ENCODE results near the gene PDXK. TPM values are rescaled to one million over a fixed set of nuclear protein-coding genes. Genes with fewer than 3 reads are reported as not detected.

PDXK gene
- total and polyA plus RNA-seq, 10 of the 15 experiments (the other 5 are each of a cell fraction or from before 2014, with no cell fraction given): 3.7 to 141 (median 60.0) TPM

GRCh38 chr21:43766734-43767497 is 48.0 kb downstream of the PDXK start (continued):
- TF ChIP-seq, protein P1, sequence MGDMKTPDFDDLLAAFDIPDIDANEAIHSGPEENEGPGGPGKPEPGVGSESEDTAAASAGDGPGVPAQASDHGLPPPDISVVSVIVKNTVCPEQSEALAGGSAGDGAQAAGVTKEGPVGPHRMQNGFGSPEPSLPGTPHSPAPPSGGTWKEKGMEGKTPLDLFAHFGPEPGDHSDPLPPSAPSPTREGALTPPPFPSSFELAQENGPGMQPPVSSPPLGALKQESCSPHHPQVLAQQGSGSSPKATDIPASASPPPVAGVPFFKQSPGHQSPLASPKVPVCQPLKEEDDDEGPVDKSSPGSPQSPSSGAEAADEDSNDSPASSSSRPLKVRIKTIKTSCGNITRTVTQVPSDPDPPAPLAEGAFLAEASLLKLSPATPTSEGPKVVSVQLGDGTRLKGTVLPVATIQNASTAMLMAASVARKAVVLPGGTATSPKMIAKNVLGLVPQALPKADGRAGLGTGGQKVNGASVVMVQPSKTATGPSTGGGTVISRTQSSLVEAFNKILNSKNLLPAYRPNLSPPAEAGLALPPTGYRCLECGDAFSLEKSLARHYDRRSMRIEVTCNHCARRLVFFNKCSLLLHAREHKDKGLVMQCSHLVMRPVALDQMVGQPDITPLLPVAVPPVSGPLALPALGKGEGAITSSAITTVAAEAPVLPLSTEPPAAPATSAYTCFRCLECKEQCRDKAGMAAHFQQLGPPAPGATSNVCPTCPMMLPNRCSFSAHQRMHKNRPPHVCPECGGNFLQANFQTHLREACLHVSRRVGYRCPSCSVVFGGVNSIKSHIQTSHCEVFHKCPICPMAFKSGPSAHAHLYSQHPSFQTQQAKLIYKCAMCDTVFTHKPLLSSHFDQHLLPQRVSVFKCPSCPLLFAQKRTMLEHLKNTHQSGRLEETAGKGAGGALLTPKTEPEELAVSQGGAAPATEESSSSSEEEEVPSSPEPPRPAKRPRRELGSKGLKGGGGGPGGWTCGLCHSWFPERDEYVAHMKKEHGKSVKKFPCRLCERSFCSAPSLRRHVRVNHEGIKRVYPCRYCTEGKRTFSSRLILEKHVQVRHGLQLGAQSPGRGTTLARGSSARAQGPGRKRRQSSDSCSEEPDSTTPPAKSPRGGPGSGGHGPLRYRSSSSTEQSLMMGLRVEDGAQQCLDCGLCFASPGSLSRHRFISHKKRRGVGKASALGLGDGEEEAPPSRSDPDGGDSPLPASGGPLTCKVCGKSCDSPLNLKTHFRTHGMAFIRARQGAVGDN (IDR thresholded peaks at IDR 0.05): no peak
- TF ChIP-seq TCF3 (IDR thresholded peaks at IDR 0.05; ENCODE audit: borderline replicate concordance, insufficient read depth, low read depth, low read length) (peak; percentile 69; the same call in 1 of the 2 replicates), CUX1 (IDR thresholded peaks at IDR 0.05; ENCODE audit: insufficient replicate concordance, low read depth, low read length) (no peak)

Data from GM12878 (cell line).